HG03039 (cell line): ENCODE data around the gene PPP1R27.

Source experiments
- ATAC-seq: cut with Tn5 transposase; IDR thresholded peaks from one replicate; pipeline ENCODE4 v1.9.1; 2021; ENCODE audit warnings: mild to moderate bottlenecking, moderate library complexity; ENCODE audit not compliant: unreplicated experiment

PPP1R27 gene

GRCh38 chr17:81807210-81807719, 27.6 kb downstream of the PPP1R27 start:
- ATAC-seq, result no peak

GRCh38 chr17:81806461-81807209, 28.2 kb downstream of the PPP1R27 start:
- no peak for ATAC-seq

- no peak for ATAC-seq
Observed at GRCh38 chr17:81805707-81806460, 29.0 kb downstream of the PPP1R27 start.

- ATAC-seq, result no peak
Observed at GRCh38 chr17:81804559-81805399, 30.1 kb downstream of the PPP1R27 start.

- ATAC-seq, result no peak
Observed at GRCh38 chr17:81803728-81804558, 30.9 kb downstream of the PPP1R27 start, which contains the start of gene GCGR. TSS of gene GCGR (plus strand) at chr17:81804150. CDS start at chr17:81809019, 4,869 bp downstream.

GRCh38 chr17:81802856-81803643, 31.8 kb downstream of the PPP1R27 start:
- ATAC-seq, result no peak

GRCh38 chr17:81802048-81802758, 32.6 kb downstream of the PPP1R27 start:
- ATAC-seq, result no peak

GRCh38 chr17:81801327-81801726, 33.5 kb downstream of the PPP1R27 start:
- no peak for ATAC-seq

GRCh38 chr17:81794509-81794908, 40.3 kb downstream of the PPP1R27 start:
- ATAC-seq, result no peak

- ATAC-seq, result no peak
Observed at GRCh38 chr17:81794074-81794476, 40.8 kb downstream of the PPP1R27 start.

GRCh38 chr17:81792675-81793615, 41.9 kb downstream of the PPP1R27 start:
- ATAC-seq, result no peak
